Skin of body (tissue), 2 donors: ENCODE results near the gene SIGLEC8. TPM values are rescaled to one million over a fixed set of nuclear protein-coding genes. Genes with fewer than 3 reads are reported as not detected.
"Not testable (repeated sequence)": the region's sequence is repeated elsewhere in the genome, so short reads cannot be mapped to it uniquely, and the experiment has no call there.

Experiments used
- DNase-seq: peaks from one replicate; lab custom pipeline; 2025; lab: John Stamatoyannopoulos, UW
- total RNA-seq: library from RNA; depleted of rRNA; stranded (reverse); fragments of >200 nt; gene quantifications from one replicate; pipeline ENCODE4 v1.2.3, GENCODE V29; 2014

SIGLEC8 gene
- total RNA-seq, 1 donor from 2014 or later = 0.59 TPM

GRCh38 chr19:51448011-51448410, 10.2 kb downstream of the SIGLEC8 start:
- DNase-seq = no peak

GRCh38 chr19:51447510-51447909, 10.7 kb downstream of the SIGLEC8 start:
- not testable (repeated sequence) for DNase-seq

GRCh38 chr19:51441410-51442390, 16.6 kb downstream of the SIGLEC8 start:
- DNase-seq = no peak

GRCh38 chr19:51440846-51441409, 17.3 kb downstream of the SIGLEC8 start:
- DNase-seq = no peak

- DNase-seq = no peak
Observed at GRCh38 chr19:51440052-51440451, 18.2 kb downstream of the SIGLEC8 start.

GRCh38 chr19:51439021-51439465, 19.2 kb downstream of the SIGLEC8 start:
- DNase-seq = no peak

- no peak for DNase-seq
Observed at GRCh38 chr19:51434456-51434855, 23.8 kb downstream of the SIGLEC8 start.

GRCh38 chr19:51433043-51433442, 25.2 kb downstream of the SIGLEC8 start:
- no peak for DNase-seq

GRCh38 chr19:51431124-51431523, 27.1 kb downstream of the SIGLEC8 start:
- no peak for DNase-seq

- no peak for DNase-seq
Observed at GRCh38 chr19:51430221-51430620, 28.0 kb downstream of the SIGLEC8 start.

- no peak for DNase-seq
Observed at GRCh38 chr19:51427201-51427600, 31.1 kb downstream of the SIGLEC8 start.

- DNase-seq = no peak
Observed at GRCh38 chr19:51422053-51422448, 36.2 kb downstream of the SIGLEC8 start.

GRCh38 chr19:51421229-51422052, 36.8 kb downstream of the SIGLEC8 start:
- DNase-seq = no peak

- not testable (repeated sequence) for DNase-seq
Observed at GRCh38 chr19:51420511-51420910, 37.7 kb downstream of the SIGLEC8 start.

- DNase-seq = no peak
Observed at GRCh38 chr19:51418707-51419106, 39.5 kb downstream of the SIGLEC8 start.

- no peak for DNase-seq
Observed at GRCh38 chr19:51417810-51418157, 40.5 kb downstream of the SIGLEC8 start.

GRCh38 chr19:51417107-51417809, 41.0 kb downstream of the SIGLEC8 start, which contains the start of gene SIGLEC10:
SIGLEC10 (minus strand) TSS chr19:51417642; CDS start chr19:51417581, 61 bp downstream.
- DNase-seq = no peak

GRCh38 chr19:51416422-51416821, 41.8 kb downstream of the SIGLEC8 start:
- DNase-seq = not testable (repeated sequence)

- DNase-seq = no peak
Observed at GRCh38 chr19:51415187-51415586, 43.1 kb downstream of the SIGLEC8 start.

GRCh38 chr19:51410950-51411748, 47.1 kb downstream of the SIGLEC8 start:
- DNase-seq = no peak
